Psoas muscle (tissue), 8 donors: ENCODE data around the gene MSMP. TPM values are rescaled to one million over a fixed set of nuclear protein-coding genes. Genes with fewer than 3 reads are reported as not detected.

ENCODE experiments used
- ATAC-seq, 4 donors: fragments of 200-7000 bp; cut with Tn5 transposase; one replicate each; pipeline ENCODE4 v1.9.1; 2020; ENCODE audit warnings: moderate library complexity in 3 of 4, mild to moderate bottlenecking in 2 of 4
- DNase-seq, 2 donors: peaks; one replicate each; pipeline ENCODE4 v3.0.0-alpha.2; 2020
- H3K27ac ChIP-seq: fragments of 200-600 bp; one replicate; pipeline ENCODE4 v1.8.0; 2022
- H3K27me3 ChIP-seq, 3 donors: fragments of 200-600 bp in 1 of 3; one replicate each; pipeline versions ENCODE4 v1.6.1 to v1.8.0; 2013 to 2022; ENCODE audit warnings: low read length in 2 of 3, mild to moderate bottlenecking in 2 of 3, moderate library complexity in 1 of 3; ENCODE audit not compliant: insufficient read depth in 3 of 3
- H3K36me3 ChIP-seq, 2 donors: fragments of 200-600 bp in 1 of 2; one replicate each; pipeline versions ENCODE4 v1.6.1 to v1.8.0; 2013 to 2022; ENCODE audit warnings: low read depth in 1 of 2, mild to moderate bottlenecking in 1 of 2, moderate library complexity in 1 of 2; ENCODE audit not compliant: insufficient read depth in 1 of 2
- H3K4me1 ChIP-seq: fragments of 200-600 bp; one replicate; pipeline ENCODE4 v1.8.0; 2022
- H3K4me3 ChIP-seq: fragments of 200-600 bp; one replicate; pipeline ENCODE4 v1.8.0; 2022; ENCODE audit warnings: mild to moderate bottlenecking
- H3K9me3 ChIP-seq: fragments of 200-600 bp; one replicate; pipeline ENCODE4 v1.8.0; 2022
- WGBS, 3 donors: extraction: QIAGEN DNeasy Blood & Tissue Kit; methylation state at CpG; one replicate each; pipeline versions ENCODE4 v1.1.6 to v1.1.7; 2013; 5-methylcytosine and 5-hydroxymethylcytosine counted together
- intact Hi-C, 2 donors: fragments of 100-400 bp; cut with DNase I; formaldehyde crosslinking; loops; one replicate each; pipeline versions ENCODE4 v1.11.0 to v1.14.2; 2022
- polyA plus RNA-seq, 3 donors: library from polyadenylated mRNA; stranded (reverse); fragments of 200-250 nt; gene quantifications; one replicate each; pipeline ENCODE4 v1.2.3, GENCODE V29; 2013
- total RNA-seq, 4 donors: library from RNA; stranded (reverse); fragmentation: NEBNext Ultra II Directional in 2 of 4; extraction: Animal tissue kit (Norgen Biotek cat#: 25700) in 2 of 4; gene quantifications; one replicate each; pipeline versions ENCODE4 v1.2.1 to v1.2.4, GENCODE V29; 2021 to 2023
- TF ChIP-seq, protein P1 (sequence below): fragments of 200-600 bp; IDR thresholded peaks from one replicate; pipeline ENCODE4 v1.8.0; 2022; ENCODE audit warnings: antibody characterized with exemption
- donor health status: healthy with polysubstance abuse.
- donor health status: DM: no; HTN: no; CAD: no; lungs with moderate emphysema.
- donor health status: Bipolar disorder and iron deficiency.
- donor health status: healthy.
- donor health status: DM: yes; HTN: yes; CAD: no.
- donor health status: DM: no; HTN: no; CAD: no.
- donor health status: DM: no; HTN: no; CAD: no.
- donor health status: DM: yes; HTN: yes; CAD: no.

The MSMP gene
- total and polyA plus RNA-seq, 7 donors: 0.16 to 1.2 TPM; not detected in 5

DNA sequence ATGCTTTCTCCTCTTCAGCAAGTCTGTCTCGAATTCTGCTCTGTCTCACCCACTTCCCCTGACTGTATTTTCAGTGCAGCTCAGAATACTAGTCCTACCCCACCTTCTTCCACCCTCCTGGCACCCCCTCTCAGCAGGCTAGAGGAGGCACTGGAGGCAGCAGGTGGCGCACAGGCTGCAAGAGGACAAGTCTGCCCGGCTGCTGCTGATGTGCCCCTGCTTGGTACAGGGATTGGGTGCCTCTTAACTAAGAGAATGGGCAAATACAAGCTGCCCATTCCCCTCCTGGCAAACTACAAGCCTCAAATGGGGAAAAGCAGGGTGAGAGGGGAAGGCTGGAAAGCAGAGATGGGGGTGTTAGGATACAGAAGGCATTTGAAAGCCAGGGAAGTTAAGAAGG is 27.1 kb downstream of the MSMP start:
- ATAC-seq (no peak), DNase-seq (no peak)
- WGBS, 3 donors: 53 to 66% (median 58%) methylated on average over 3 of the region's 3 CpGs
- intact Hi-C loops: no loop called here
- Histone ChIP-seq H3K4me3 (peak overlapping the region; percentile 82), H3K9me3 (no peaks in the 10 kb centered on the region), H3K27ac (peak overlapping the region; percentile 98), H3K4me1 (peaks cover 45% of the 10 kb centered on the region), H3K27me3 (no peaks in the 10 kb centered on the region), H3K36me3 (peaks cover 24 to 46% of the 10 kb centered on the region in 2 donors)
- TF ChIP-seq, protein P1, sequence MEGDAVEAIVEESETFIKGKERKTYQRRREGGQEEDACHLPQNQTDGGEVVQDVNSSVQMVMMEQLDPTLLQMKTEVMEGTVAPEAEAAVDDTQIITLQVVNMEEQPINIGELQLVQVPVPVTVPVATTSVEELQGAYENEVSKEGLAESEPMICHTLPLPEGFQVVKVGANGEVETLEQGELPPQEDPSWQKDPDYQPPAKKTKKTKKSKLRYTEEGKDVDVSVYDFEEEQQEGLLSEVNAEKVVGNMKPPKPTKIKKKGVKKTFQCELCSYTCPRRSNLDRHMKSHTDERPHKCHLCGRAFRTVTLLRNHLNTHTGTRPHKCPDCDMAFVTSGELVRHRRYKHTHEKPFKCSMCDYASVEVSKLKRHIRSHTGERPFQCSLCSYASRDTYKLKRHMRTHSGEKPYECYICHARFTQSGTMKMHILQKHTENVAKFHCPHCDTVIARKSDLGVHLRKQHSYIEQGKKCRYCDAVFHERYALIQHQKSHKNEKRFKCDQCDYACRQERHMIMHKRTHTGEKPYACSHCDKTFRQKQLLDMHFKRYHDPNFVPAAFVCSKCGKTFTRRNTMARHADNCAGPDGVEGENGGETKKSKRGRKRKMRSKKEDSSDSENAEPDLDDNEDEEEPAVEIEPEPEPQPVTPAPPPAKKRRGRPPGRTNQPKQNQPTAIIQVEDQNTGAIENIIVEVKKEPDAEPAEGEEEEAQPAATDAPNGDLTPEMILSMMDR: no peak

DNA sequence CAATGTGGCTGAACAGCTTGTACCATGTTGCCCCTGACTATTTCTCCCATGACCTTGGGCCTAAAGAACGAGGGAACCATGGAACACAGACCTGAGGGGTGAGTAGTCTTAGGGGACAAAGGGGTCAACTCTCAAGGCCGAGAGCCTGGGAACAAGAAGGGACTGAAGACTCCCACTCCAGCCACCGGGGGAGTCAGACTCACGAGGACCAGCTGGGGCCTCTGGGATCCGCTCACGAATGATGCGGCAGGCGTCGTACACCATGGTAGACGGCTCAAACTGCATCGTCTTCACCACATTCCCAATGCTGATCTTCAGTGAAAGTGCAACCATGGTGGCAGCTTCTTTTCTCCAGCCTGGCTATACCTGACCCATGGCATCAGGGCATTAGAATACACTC is 28.7 kb downstream of the MSMP start:
- H3K9me3 ChIP-seq: no peaks in the 10 kb centered on the region
- TF ChIP-seq, protein P1: no peak
- intact Hi-C loops: loop anchor here in 1 of 2 donors (2.0 kb wide), 1 partner anchor 27 kb away; no protein-coding TSS in a partner anchor
- ATAC-seq: no peak
- H3K4me1 ChIP-seq: peaks cover 37% of the 10 kb centered on the region
- 88 to 93% (median 89%) methylated on average over 11 of the region's 11 CpGs for WGBS, 3 donors
- DNase-seq: no peak
- no peak overlapping the region for H3K4me3 ChIP-seq
- H3K27me3 ChIP-seq: no peaks in the 10 kb centered on the region
- peaks cover 30 to 62% of the 10 kb centered on the region in 2 donors for H3K36me3 ChIP-seq
- no peak overlapping the region for H3K27ac ChIP-seq

DNA sequence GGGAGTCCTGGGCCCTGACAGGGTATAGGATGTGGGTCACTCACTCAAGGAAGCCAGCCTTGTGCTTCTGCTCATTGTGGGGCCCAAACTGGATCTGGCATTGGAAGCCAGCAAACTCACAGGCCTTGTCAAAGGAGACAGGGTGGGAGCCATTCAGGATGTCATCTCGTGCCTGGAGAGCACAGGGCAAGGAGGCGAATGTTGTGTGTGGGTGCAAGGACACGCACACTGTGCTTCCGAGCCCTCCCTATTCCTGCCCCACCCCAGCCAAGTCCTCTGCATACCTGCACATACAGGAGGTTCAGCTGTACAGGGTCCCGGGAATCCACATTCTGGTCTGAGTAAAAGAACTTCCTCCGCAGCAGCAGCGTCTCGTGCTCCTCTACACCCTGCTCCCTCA is 30.2 kb downstream of the MSMP start:
- no peak for ATAC-seq
- Histone ChIP-seq H3K27ac (no peak overlapping the region), H3K27me3 (no peaks in the 10 kb centered on the region), H3K36me3 (peaks cover 40 to 76% of the 10 kb centered on the region in 2 donors), H3K4me1 (peaks cover 25% of the 10 kb centered on the region), H3K9me3 (no peaks in the 10 kb centered on the region), H3K4me3 (no peak overlapping the region)
- WGBS, 3 donors: 91 to 96% (median 95%) methylated on average over 8 of the region's 8 CpGs
- intact Hi-C loops: loop anchor here in 1 of 2 donors (2.0 kb wide), 1 partner anchor 25 kb away; no protein-coding TSS in a partner anchor
- TF ChIP-seq, protein P1: no peak
- DNase-seq: no peak

DNA sequence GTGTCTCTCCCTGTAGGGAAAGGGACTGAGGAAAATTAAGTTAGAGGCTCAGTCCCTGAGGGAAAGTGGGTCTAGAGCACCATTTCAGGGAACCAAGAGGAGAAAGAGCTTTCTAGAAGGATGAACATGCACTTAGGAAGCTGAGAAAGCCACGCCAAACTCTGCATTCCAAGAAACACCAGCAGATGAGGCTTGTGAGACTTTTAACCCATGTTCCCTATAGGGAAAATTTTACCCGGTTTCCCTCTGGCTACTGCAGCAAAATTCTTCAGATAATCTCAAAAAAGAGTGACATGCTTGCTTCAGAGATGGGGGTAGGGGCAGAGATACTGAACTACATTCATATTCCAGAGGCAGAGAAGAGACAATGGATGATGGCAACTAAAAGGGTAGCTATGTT is 30.6 kb downstream of the MSMP start:
- DNase-seq (no peak), ATAC-seq (no peak)
- TF ChIP-seq, protein P1: no peak
- no peak overlapping the region for H3K4me3 ChIP-seq
- H3K27ac ChIP-seq: no peak overlapping the region
- intact Hi-C loops: no loop called here
- no peaks in the 10 kb centered on the region for H3K9me3 ChIP-seq
- peaks cover 20% of the 10 kb centered on the region for H3K4me1 ChIP-seq
- WGBS, 3 donors: 87 to 88% (median 87%) methylated on average over 2 of the region's 2 CpGs
- H3K36me3 ChIP-seq: peaks cover 41 to 81% of the 10 kb centered on the region in 2 donors
- no peaks in the 10 kb centered on the region for H3K27me3 ChIP-seq

DNA sequence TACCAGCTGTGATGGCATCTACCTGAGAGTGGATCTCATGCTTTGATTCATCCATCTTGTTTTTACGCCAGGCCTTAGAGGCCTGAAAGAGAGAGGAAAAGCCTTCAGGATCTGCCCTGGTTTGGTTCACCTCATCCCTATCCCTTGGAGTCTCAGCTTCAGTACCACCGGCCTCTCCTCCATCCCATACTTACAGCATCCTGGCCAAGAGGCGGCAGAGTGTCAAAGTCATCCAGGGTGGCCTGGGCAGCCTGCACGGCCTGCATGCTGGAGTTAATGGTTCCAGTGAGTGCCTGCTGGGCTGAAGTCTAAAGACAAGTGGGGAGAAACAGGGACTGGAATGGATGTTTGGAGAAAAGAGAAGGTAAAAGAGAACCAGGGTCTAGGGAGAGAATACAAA is 34.5 kb downstream of the MSMP start:
- intact Hi-C loops: loop anchor here in 1 of 2 donors (2.0 kb wide), 1 partner anchor 45 kb away; no protein-coding TSS in a partner anchor
- Histone ChIP-seq H3K4me1 (no peaks in the 10 kb centered on the region), H3K4me3 (no peak overlapping the region), H3K27me3 (no peaks in the 10 kb centered on the region), H3K9me3 (no peaks in the 10 kb centered on the region), H3K27ac (no peak overlapping the region), H3K36me3 (peaks cover 49 to 100% of the 10 kb centered on the region in 2 donors)
- TF ChIP-seq, protein P1: no peak
- no peak for ATAC-seq
- WGBS, 3 donors: 91 to 95% (median 93%) methylated on average over 4 of the region's 4 CpGs
- DNase-seq: no peak
